Globus pallidus (tissue), 1 donor: Measurements from ENCODE around the gene UBLCP1.

Experiments
- DNase-seq: peaks from one replicate; pipeline ENCODE4 v3.0.0-alpha.2; 2015; ENCODE audit warnings: low spot score

UBLCP1 gene

GRCh38 chr5:159311063-159311462 is 48.0 kb downstream of the UBLCP1 start:
- DNase-seq = no peak

GRCh38 chr5:159313197-159313596 is 50.1 kb downstream of the UBLCP1 start:
- DNase-seq = no peak

- DNase-seq = no peak
These were observed 53.7 kb downstream of the UBLCP1 start for GRCh38 chr5:159316519-159317383.

GRCh38 chr5:159317849-159318248 is 54.8 kb downstream of the UBLCP1 start:
- DNase-seq = no peak

- no peak for DNase-seq
These were observed 55.4 kb downstream of the UBLCP1 start for GRCh38 chr5:159318448-159318847.

GRCh38 chr5:159319363-159319762 is 56.3 kb downstream of the UBLCP1 start:
- DNase-seq = peak; percentile 24

- DNase-seq = no peak
These were observed 56.7 kb downstream of the UBLCP1 start for GRCh38 chr5:159319832-159320231.

GRCh38 chr5:159322180-159322579 is 59.1 kb downstream of the UBLCP1 start:
- DNase-seq = no peak

- no peak for DNase-seq
These were observed 61.1 kb downstream of the UBLCP1 start for GRCh38 chr5:159324102-159324755.

- no peak for DNase-seq
These were observed 61.9 kb downstream of the UBLCP1 start for GRCh38 chr5:159324986-159325385.

GRCh38 chr5:159330131-159330800 is 67.2 kb downstream of the UBLCP1 start, which contains the start of gene IL12B:
Gene IL12B, minus strand, starts transcription at chr5:159330487. Its CDS starts 3,705 bp downstream, at chr5:159326782.
- DNase-seq = no peak

- peak; percentile 20 for DNase-seq
These were observed 68.2 kb downstream of the UBLCP1 start for GRCh38 chr5:159331093-159331973.

- peak; percentile 29 for DNase-seq
These were observed 69.9 kb downstream of the UBLCP1 start for GRCh38 chr5:159332800-159333544.

- DNase-seq = no peak
These were observed 70.4 kb downstream of the UBLCP1 start for GRCh38 chr5:159333545-159333925.
